IPS DF 19.7 (cell line): Measurements from ENCODE around the gene KDM2A.

Experiments
- DNase-seq: peaks from one replicate; pipeline ENCODE4 v3.0.0-alpha.2; 2013; ENCODE audit warnings: low read depth, low spot score

KDM2A gene

GRCh38 chr11:67272327-67273259 lies 153.5 kb downstream of the KDM2A start:
- DNase-seq, result no peak

- no peak for DNase-seq
These were observed 154.4 kb downstream of the KDM2A start for GRCh38 chr11:67273260-67273990.

GRCh38 chr11:67274768-67275605 lies 155.9 kb downstream of the KDM2A start:
- DNase-seq, result no peak

GRCh38 chr11:67275606-67276409 lies 156.7 kb downstream of the KDM2A start:
- no peak for DNase-seq

- DNase-seq, result no peak
These were observed 157.7 kb downstream of the KDM2A start for GRCh38 chr11:67276781-67277230.

GRCh38 chr11:67277231-67277961 lies 158.3 kb downstream of the KDM2A start:
- peak; percentile 50 for DNase-seq

GRCh38 chr11:67278135-67278938 lies 159.3 kb downstream of the KDM2A start:
- no peak for DNase-seq

GRCh38 chr11:67278939-67279588 lies 160.0 kb downstream of the KDM2A start:
- DNase-seq, result no peak

GRCh38 chr11:67279589-67280340 lies 160.7 kb downstream of the KDM2A start:
- no peak for DNase-seq

- DNase-seq, result no peak
These were observed 161.3 kb downstream of the KDM2A start for GRCh38 chr11:67280341-67280787.

GRCh38 chr11:67280788-67281551 lies 161.9 kb downstream of the KDM2A start:
- no peak for DNase-seq

GRCh38 chr11:67281552-67282150 lies 162.6 kb downstream of the KDM2A start:
- no peak for DNase-seq

- DNase-seq, result no peak
These were observed 163.3 kb downstream of the KDM2A start for GRCh38 chr11:67282155-67282875.

- DNase-seq, result no peak
These were observed 163.9 kb downstream of the KDM2A start for GRCh38 chr11:67282876-67283371.

- no peak for DNase-seq
These were observed 164.5 kb downstream of the KDM2A start for GRCh38 chr11:67283481-67283963.
